CD14-positive monocyte (primary cell): ENCODE measurements around the gene ABLIM3. TPM values are rescaled to one million over a fixed set of nuclear protein-coding genes. Genes with fewer than 3 reads are reported as not detected.

ENCODE experiments used
- DNase-seq, 3 donors: peaks; one replicate each; pipeline ENCODE4 v3.0.0-alpha.2; 2011 to 2022
- H2AFZ ChIP-seq: 2 replicates; pipeline ENCODE4 v1.6.0; 2012; ENCODE audit warnings: mild to moderate bottlenecking, low read depth, low read length, inconsistent platforms; ENCODE audit not compliant: insufficient read depth, poor library complexity, severe bottlenecking
- H3K27ac ChIP-seq, 2 donors: 1 replicate in 1 of 2; 2 replicates in 1 of 2; pipeline ENCODE4 v1.5.1; 2012 to 2013; ENCODE audit warnings: low read length in 2 of 2, control low read depth in 1 of 2, inconsistent platforms in 1 of 2, low read depth in 1 of 2, mild to moderate bottlenecking in 1 of 2
- H3K27me3 ChIP-seq, 2 donors: one replicate each; pipeline versions ENCODE4 v1.6.0 to v1.6.1; 2011 to 2013; ENCODE audit warnings: low read length in 2 of 2; ENCODE audit not compliant: control insufficient read depth in 2 of 2, insufficient read depth in 2 of 2
- H3K36me3 ChIP-seq, 2 donors: replicated peaks in 1 of 2; 1 replicate in 1 of 2; 2 replicates in 1 of 2; pipeline versions ENCODE4 v1.5.1 to v1.6.1; 2012 to 2013; ENCODE audit warnings: low read length in 2 of 2, control low read depth in 1 of 2, inconsistent platforms in 1 of 2, mild to moderate bottlenecking in 1 of 2; ENCODE audit not compliant: insufficient read depth in 2 of 2, control insufficient read depth in 1 of 2
- H3K4me1 ChIP-seq, 2 donors: 1 replicate in 1 of 2; 2 replicates in 1 of 2; pipeline versions ENCODE4 v1.5.1 to v1.6.1; 2012 to 2013; ENCODE audit warnings: low read length in 2 of 2, control low read depth in 1 of 2, inconsistent platforms in 1 of 2, mild to moderate bottlenecking in 1 of 2, moderate library complexity in 1 of 2; ENCODE audit not compliant: insufficient read depth in 2 of 2, control insufficient read depth in 1 of 2
- H3K4me2 ChIP-seq: replicated peaks from 2 replicates; pipeline ENCODE3; 2012; ENCODE audit warnings: low read length, moderate library complexity, mild to moderate bottlenecking; ENCODE audit not compliant: poor library complexity, severe bottlenecking; ENCODE audit errors: extremely low read depth
- H3K4me3 ChIP-seq, 3 experiments: fragments of 200-600 bp in 1 of 3; sonication (generic) in 1 of 3; replicated peaks in 1 of 3; 1 replicate in 2 of 3; 2 replicates in 1 of 3; pipeline ENCODE4 v1.5.1; 2011 to 2013; ENCODE audit warnings: low read length in 3 of 3, mild to moderate bottlenecking in 3 of 3, control low read depth in 2 of 3, low read depth in 2 of 3, inconsistent platforms in 1 of 3, moderate library complexity in 1 of 3
- H3K79me2 ChIP-seq: 2 replicates; pipeline ENCODE4 v1.6.0; 2012; ENCODE audit warnings: mild to moderate bottlenecking, control low read depth, inconsistent platforms, low read length, moderate library complexity; ENCODE audit not compliant: insufficient read depth
- H3K9ac ChIP-seq: 2 replicates; pipeline ENCODE4 v1.6.0; 2017; ENCODE audit warnings: low read length, mild to moderate bottlenecking; ENCODE audit not compliant: insufficient read depth, poor library complexity, severe bottlenecking
- H3K9me3 ChIP-seq, 2 donors: replicated peaks in 1 of 2; 1 replicate in 1 of 2; 2 replicates in 1 of 2; pipeline versions ENCODE4 v1.5.1 to v1.6.1; 2012 to 2013; ENCODE audit warnings: low read length in 2 of 2, control low read depth in 1 of 2; ENCODE audit not compliant: control insufficient read depth in 1 of 2, insufficient read depth in 1 of 2
- H4K20me1 ChIP-seq: 2 replicates; pipeline ENCODE4 v1.6.0; 2012; ENCODE audit warnings: mild to moderate bottlenecking, low read length, control low read depth, moderate library complexity; ENCODE audit not compliant: insufficient read depth
- H3K27ac Mint-ChIP-seq, 7 donors: one replicate each; pipeline ENCODE4 v1.8.0; 2020; ENCODE audit warnings: mild to moderate bottlenecking in 7 of 7, mixed read lengths in 7 of 7, moderate library complexity in 6 of 7, inconsistent platforms in 2 of 7
- H3K27me3 Mint-ChIP-seq, 3 donors: one replicate each; pipeline ENCODE4 v1.8.0; 2021 to 2022; ENCODE audit warnings: low read depth in 3 of 3, mild to moderate bottlenecking in 3 of 3, mixed read lengths in 3 of 3, moderate library complexity in 3 of 3, inconsistent platforms in 1 of 3
- H3K36me3 Mint-ChIP-seq, 2 donors: one replicate each; pipeline ENCODE4 v1.8.0; 2020; ENCODE audit warnings: mixed read lengths in 2 of 2, inconsistent platforms in 1 of 2, mild to moderate bottlenecking in 1 of 2
- H3K4me1 Mint-ChIP-seq: one replicate; pipeline ENCODE4 v1.8.0; 2020; ENCODE audit warnings: mild to moderate bottlenecking, mixed read lengths
- H3K4me3 Mint-ChIP-seq, 2 donors: one replicate each; pipeline ENCODE4 v1.8.0; 2020; ENCODE audit warnings: mild to moderate bottlenecking in 2 of 2, mixed read lengths in 2 of 2, moderate library complexity in 1 of 2
- H3K9me3 Mint-ChIP-seq, 7 donors: one replicate each; pipeline ENCODE4 v1.8.0; 2020 to 2022; ENCODE audit warnings: mixed read lengths in 7 of 7, mild to moderate bottlenecking in 6 of 7, moderate library complexity in 6 of 7, inconsistent platforms in 2 of 7
- CTCF ChIP-seq: fragments of 200-600 bp; IDR thresholded peaks from one replicate; pipeline ENCODE4 v1.8.0; 2022; ENCODE audit warnings: antibody characterized with exemption, mild to moderate bottlenecking
- WGBS: methylation state at CpG from one replicate; pipeline ENCODE4 v1.1.5; 2013; ENCODE audit warnings: missing lambda C conversion rate; ENCODE audit not compliant: insufficient coverage; 5-methylcytosine and 5-hydroxymethylcytosine counted together
- intact Hi-C, 2 donors: fragments of 100-400 bp; cut with micrococcal nuclease; formaldehyde crosslinking; loops; one replicate each; pipeline versions ENCODE4 v1.15.0 to v1.15.1; 2023
- polyA plus RNA-seq, 3 donors: library from polyadenylated mRNA; depleted of rRNA in 1 of 3; unstranded in 2 of 3; stranded (reverse) in 1 of 3; fragments of 300-500 nt in 2 of 3; fragments of >200 nt in 1 of 3; fragmentation: Illumina TruSeq in 2 of 3; gene quantifications; 1 replicate in 2 of 3; 2 replicates in 1 of 3; pipeline ENCODE4 v1.2.3, GENCODE V29; 2012 to 2021

ABLIM3 gene
- polyA plus RNA-seq, 3 donors: 0.22 to 0.74 TPM; not detected in 1

- H3K27me3 Mint-ChIP-seq: peaks cover 2 to 4% (median 4%) of the 10 kb centered on the region in 3 donors
- no peak overlapping the region for H3K4me3 Mint-ChIP-seq
- intact Hi-C loops: no loop called here
- no peaks in the 10 kb centered on the region for H3K4me1 ChIP-seq
- H3K9me3 ChIP-seq: no peaks in the 10 kb centered on the region
- H3K36me3 ChIP-seq: no peaks in the 10 kb centered on the region
- H3K9ac ChIP-seq: no peak overlapping the region
- H4K20me1 ChIP-seq: no peaks in the 10 kb centered on the region
- no peak for TF ChIP-seq CTCF
- H3K4me2 ChIP-seq: no peak overlapping the region
- H3K9me3 Mint-ChIP-seq: no peaks in the 10 kb centered on the region
- H3K79me2 ChIP-seq: no peaks in the 10 kb centered on the region
- no peak for DNase-seq
- no peaks in the 10 kb centered on the region for H3K36me3 Mint-ChIP-seq
- no peaks in the 10 kb centered on the region for H3K27me3 ChIP-seq
- no peak overlapping the region for H3K27ac ChIP-seq
- no peak overlapping the region for H3K4me3 ChIP-seq
- H3K27ac Mint-ChIP-seq: no peak overlapping the region
- no peaks in the 10 kb centered on the region for H3K4me1 Mint-ChIP-seq
- no peak overlapping the region for H2AFZ ChIP-seq
- WGBS: 100% methylated on average over 2 of the region's 3 CpGs
These were observed 33.5 kb downstream of the ABLIM3 start for GRCh38 chr5:149174847-149175234.

- no peak for TF ChIP-seq CTCF
- H3K36me3 ChIP-seq: no peaks in the 10 kb centered on the region
- no peak overlapping the region for H3K4me3 Mint-ChIP-seq
- no peaks in the 10 kb centered on the region for H3K9me3 Mint-ChIP-seq
- H3K79me2 ChIP-seq: no peaks in the 10 kb centered on the region
- no peak overlapping the region for H3K27ac ChIP-seq
- no peak for DNase-seq
- WGBS: 88% methylated on average over 10 of the region's 12 CpGs
- H4K20me1 ChIP-seq: no peaks in the 10 kb centered on the region
- H3K27me3 Mint-ChIP-seq: peaks cover 3 to 6% (median 4%) of the 10 kb centered on the region in 3 donors
- intact Hi-C loops: no loop called here
- H3K4me1 Mint-ChIP-seq: no peaks in the 10 kb centered on the region
- H3K27me3 ChIP-seq: no peaks in the 10 kb centered on the region
- H3K4me2 ChIP-seq: no peak overlapping the region
- H3K4me1 ChIP-seq: no peaks in the 10 kb centered on the region
- no peaks in the 10 kb centered on the region for H3K36me3 Mint-ChIP-seq
- H3K9ac ChIP-seq: no peak overlapping the region
- no peaks in the 10 kb centered on the region for H3K9me3 ChIP-seq
- H2AFZ ChIP-seq: peak overlapping the region; percentile 17
- no peak overlapping the region for H3K4me3 ChIP-seq
- peak overlapping the region in 1 of 7 donors; percentile 35 for H3K27ac Mint-ChIP-seq
These were observed 34.2 kb downstream of the ABLIM3 start for GRCh38 chr5:149175346-149176105.
